GM18951 (cell line): ENCODE measurements around the gene KIF3C.
"Not testable (repeated sequence)": the region's sequence is repeated elsewhere in the genome, so short reads cannot be mapped to it uniquely, and the experiment has no call there.

Experiments
- POLR2A ChIP-seq: IDR thresholded peaks from 4 replicates; pipeline ENCODE4 v1.6.1; 2011; ENCODE audit warnings: mild to moderate bottlenecking; ENCODE audit not compliant: insufficient read length, insufficient read depth; ENCODE audit errors: extremely low read depth
- in situ Hi-C: fragments of 300-500 bp; cut with MboI; formaldehyde crosslinking; loops from one replicate; pipeline ENCODE4 v1.12.0; 2022; ENCODE audit warnings: low sequenced_read_pairs, mixed read lengths, inconsistent platforms; ENCODE audit not compliant: unreplicated experiment

KIF3C gene

GRCh38 chr2:25982273-25982967, at the start of gene KIF3C:
Gene KIF3C, minus strand, starts transcription at chr2:25982497. Its CDS starts 580 bp downstream, at chr2:25981917.
- in situ Hi-C loops, result no loop called here
- no peak for TF ChIP-seq POLR2A

- in situ Hi-C loops, result not testable (repeated sequence)
These were observed 45.8 kb upstream of the KIF3C start for GRCh38 chr2:26028083-26028482.

- in situ Hi-C loops, result no loop called here
- TF ChIP-seq POLR2A, result no peak
These were observed 43.2 kb upstream of the KIF3C start for GRCh38 chr2:26025509-26025908.

- no peak for TF ChIP-seq POLR2A
- in situ Hi-C loops, result no loop called here
These were observed 42.0 kb upstream of the KIF3C start for GRCh38 chr2:26024260-26024659.

- in situ Hi-C loops, result no loop called here
- no peak for TF ChIP-seq POLR2A
These were observed 37.9 kb upstream of the KIF3C start for GRCh38 chr2:26020231-26020640.

GRCh38 chr2:26018184-26019055, 36.1 kb upstream of the KIF3C start:
- TF ChIP-seq POLR2A, result no peak
- in situ Hi-C loops, result no loop called here

- in situ Hi-C loops, result no loop called here
- no peak for TF ChIP-seq POLR2A
These were observed 35.3 kb upstream of the KIF3C start for GRCh38 chr2:26017464-26018183.

GRCh38 chr2:26016706-26017045, 34.4 kb upstream of the KIF3C start:
- in situ Hi-C loops, result not testable (repeated sequence)

GRCh38 chr2:26016012-26016705, 33.9 kb upstream of the KIF3C start:
- no peak for TF ChIP-seq POLR2A
- in situ Hi-C loops, result no loop called here

- TF ChIP-seq POLR2A, result no peak
- in situ Hi-C loops, result no loop called here
These were observed 31.4 kb upstream of the KIF3C start for GRCh38 chr2:26013668-26014067.

- no peak for TF ChIP-seq POLR2A
- in situ Hi-C loops, result no loop called here
These were observed 29.9 kb upstream of the KIF3C start for GRCh38 chr2:26011990-26012856.

- in situ Hi-C loops, result no loop called here
- TF ChIP-seq POLR2A, result no peak
These were observed 29.3 kb upstream of the KIF3C start for GRCh38 chr2:26011609-26011989.
